GM19328 (cell line): ENCODE results near the gene HOXA6.

Experiments used
- ATAC-seq: cut with Tn5 transposase; IDR thresholded peaks from one replicate; pipeline ENCODE4 v1.9.1; 2021; ENCODE audit warnings: mild to moderate bottlenecking, moderate library complexity; ENCODE audit not compliant: unreplicated experiment

Gene HOXA6

GRCh38 chr7:27141137-27141922 is 6.2 kb downstream of the HOXA6 start:
- ATAC-seq, result no peak

- no peak for ATAC-seq
Measured at GRCh38 chr7:27140126-27140857, 7.3 kb downstream of the HOXA6 start.

DNA sequence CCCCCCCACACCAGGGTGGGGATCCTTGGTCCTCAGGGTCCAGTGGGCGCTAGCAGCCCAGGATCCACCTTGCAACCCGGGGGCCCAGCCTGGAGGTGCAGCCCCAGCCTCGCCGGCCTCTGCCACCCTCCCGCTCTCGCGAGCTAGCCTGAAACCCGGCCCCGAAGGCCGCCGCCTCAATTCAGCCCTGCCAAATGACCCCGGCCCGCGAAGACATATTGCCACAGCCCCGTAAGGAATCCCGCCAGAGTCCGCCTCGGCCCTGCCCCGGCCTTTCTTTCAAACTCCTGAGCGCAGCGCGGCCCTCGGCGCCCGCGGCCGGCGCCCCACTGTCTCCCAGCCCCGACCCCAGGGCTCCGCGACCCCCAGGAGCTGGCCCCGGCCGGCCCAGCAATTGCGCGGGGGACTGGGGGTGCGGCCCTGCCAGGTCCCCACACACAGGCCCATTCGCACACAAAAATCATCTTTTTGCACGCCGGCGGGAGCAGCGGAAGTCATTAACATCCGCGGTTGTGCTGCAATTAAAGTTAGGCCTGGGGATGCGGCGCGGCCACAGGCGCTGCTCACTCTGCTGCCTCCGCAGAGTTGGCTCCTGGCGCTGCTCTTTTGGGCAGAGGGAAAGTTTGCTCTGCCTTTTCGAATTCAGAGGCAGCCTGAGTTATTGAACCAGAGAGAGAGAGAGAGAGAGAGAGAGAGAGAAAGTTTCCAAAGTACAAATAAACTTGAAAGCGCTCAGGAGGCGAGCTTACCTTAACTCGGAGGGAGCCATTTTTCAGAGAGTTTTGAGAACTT is 8.0 kb downstream of the HOXA6 start:
- ATAC-seq, result no peak

DNA sequence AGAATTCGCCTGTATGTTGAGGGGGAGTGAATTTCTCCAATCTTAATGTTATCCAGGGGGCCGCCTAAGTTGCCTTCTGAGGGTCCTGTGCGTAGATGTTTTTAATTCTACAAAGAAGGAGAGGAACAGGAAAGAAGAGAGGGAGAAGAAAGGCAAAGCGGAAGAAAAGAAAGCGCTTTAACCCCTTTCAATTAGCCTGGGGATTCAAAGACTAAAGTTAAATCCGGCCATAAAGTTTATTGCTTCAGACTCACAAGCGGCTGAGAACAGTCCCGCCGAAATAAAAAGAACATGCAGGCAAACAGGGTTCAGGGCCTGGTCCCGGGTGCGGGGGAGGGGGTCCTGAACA is 8.6 kb downstream of the HOXA6 start:
- ATAC-seq, result no peak

DNA sequence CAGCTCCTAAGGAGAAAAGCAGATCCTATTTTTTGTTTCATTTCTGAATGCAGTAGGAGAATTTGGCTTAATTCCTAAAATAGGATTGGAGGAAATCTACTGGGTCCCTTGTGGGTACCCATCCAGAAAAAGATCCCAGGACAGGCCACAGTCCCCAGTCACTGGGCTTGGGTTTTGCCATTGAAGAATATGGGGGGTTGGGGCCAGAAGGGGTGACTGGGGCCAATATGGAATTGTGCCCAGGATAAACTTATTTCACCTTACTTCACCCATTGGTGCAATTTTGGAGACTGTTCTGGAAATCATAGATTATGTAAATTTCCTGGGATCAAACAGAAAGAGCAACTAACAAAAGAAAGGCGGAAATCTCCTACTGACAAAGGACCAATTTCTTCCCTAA is 9.1 kb downstream of the HOXA6 start:
- ATAC-seq, result no peak

DNA sequence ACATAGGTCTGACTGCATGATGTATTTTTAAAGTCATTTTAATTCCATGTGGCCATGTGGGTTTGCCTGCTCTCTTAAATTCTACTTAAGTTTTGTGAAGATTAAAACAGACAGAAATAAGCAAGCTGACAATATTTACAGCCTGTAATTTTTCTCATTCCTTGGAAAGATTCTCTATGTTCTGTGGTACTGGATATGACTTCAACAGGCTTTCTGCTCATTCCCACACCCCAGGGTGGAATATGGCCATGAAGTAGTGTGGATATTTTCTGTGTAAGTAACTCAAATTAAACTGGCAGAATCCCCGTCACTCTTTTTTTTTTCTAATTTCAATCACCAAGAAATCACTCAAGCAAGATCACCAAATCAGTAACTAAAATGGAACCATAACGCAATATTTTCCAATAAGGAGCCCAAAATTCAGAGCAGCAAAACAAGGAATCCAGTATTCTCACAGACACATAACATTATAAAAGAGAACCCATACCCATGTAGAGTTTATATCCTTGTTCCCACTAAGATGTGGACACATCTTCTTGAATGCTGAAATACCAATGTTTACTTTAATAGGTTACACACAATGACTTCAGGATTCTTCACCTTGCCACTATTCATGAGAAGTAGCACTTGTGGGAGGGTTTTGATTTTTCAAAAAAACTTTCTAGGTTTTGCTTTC is 9.8 kb downstream of the HOXA6 start:
- no peak for ATAC-seq

DNA sequence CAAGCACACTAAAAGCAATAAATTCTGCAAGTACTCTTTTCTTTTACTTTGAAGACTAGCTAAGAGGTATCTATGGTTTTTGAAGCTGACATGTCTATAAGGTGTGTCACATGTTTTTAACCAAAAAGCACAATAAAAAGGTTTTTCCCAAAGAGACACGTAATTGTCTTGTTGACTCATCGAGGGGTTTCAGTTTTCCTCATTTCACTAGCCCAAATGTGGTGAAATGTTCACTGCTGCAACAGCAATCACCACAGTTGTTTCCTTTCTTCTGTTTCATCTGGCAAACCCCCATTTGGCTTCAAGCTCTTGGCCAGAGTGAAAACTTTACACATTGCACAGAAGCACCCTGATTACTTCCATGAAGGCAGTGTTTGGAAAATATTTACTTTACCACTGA is 13.2 kb downstream of the HOXA6 start:
- ATAC-seq, result no peak

DNA sequence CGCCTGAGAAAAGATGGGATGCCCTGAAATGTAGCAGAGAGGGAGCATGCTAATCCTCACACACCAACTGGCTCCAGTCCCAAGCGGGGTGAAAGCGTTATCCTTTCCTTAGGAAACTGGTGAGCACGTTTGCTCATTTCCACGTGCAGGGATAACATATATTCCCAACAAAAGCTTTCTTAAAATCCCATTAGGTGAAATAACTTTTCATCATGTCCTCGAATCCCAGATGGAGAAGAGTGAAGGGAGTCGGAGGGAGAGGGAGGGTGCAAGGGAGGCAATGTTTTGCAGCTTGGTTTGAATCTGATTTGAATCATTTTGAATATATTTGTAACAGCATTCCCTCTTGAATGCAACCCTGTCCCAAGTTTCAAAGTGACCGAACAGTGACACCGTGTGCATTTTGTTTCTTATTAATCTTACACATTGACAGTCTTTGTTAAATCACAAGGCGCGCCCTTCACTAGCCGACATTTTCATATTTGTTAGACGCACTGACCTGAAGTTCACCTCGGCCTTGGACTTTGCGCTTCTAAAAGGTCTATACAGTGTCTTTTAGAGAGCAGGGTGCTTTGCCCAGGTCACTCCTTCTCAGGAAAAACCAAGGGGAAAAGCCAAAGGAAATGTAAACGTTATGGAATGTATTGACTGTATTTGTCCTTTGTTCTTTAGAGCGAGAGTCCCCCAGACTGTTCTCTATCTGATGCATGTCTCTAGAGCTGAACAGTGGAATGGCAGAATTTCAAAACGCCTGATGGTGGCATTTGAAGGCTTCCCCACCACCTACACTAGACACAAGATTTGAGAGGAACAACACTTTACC is 14.0 kb downstream of the HOXA6 start:
- no peak for ATAC-seq

- no peak for ATAC-seq
Measured at GRCh38 chr7:27132978-27133377, 14.6 kb downstream of the HOXA6 start.

DNA sequence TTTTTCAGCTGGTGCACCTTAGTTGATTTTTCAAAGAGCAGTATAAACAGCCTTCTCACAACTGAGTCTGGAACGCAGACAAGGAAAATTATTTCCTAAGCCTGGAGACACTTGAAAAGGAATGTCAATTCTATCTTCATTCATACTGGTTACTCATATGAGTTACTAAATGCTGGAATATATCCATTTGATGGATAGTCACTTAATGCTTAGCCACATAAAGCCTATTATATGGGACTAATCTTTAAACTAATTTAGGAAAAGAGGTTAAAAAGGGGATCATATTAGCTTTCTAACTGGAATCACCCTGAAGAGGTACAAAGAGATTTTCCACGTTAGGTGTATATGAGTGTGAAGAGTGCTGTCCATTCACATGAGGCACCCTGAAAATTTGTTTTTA is 15.4 kb downstream of the HOXA6 start:
- no peak for ATAC-seq

- ATAC-seq, result no peak
Measured at GRCh38 chr7:27131390-27131819, 16.2 kb downstream of the HOXA6 start.

- no peak for ATAC-seq
Measured at GRCh38 chr7:27130540-27131389, 16.8 kb downstream of the HOXA6 start, which contains the start of gene HOXA4. Gene HOXA4, minus strand, starts transcription at chr7:27130757. Its CDS starts 24 bp downstream, at chr7:27130733.

- ATAC-seq, result no peak
Measured at GRCh38 chr7:27129729-27130539, 17.6 kb downstream of the HOXA6 start.

GRCh38 chr7:27128776-27129728 is 18.5 kb downstream of the HOXA6 start:
- no peak for ATAC-seq

GRCh38 chr7:27128034-27128433 is 19.5 kb downstream of the HOXA6 start:
- no peak for ATAC-seq

DNA sequence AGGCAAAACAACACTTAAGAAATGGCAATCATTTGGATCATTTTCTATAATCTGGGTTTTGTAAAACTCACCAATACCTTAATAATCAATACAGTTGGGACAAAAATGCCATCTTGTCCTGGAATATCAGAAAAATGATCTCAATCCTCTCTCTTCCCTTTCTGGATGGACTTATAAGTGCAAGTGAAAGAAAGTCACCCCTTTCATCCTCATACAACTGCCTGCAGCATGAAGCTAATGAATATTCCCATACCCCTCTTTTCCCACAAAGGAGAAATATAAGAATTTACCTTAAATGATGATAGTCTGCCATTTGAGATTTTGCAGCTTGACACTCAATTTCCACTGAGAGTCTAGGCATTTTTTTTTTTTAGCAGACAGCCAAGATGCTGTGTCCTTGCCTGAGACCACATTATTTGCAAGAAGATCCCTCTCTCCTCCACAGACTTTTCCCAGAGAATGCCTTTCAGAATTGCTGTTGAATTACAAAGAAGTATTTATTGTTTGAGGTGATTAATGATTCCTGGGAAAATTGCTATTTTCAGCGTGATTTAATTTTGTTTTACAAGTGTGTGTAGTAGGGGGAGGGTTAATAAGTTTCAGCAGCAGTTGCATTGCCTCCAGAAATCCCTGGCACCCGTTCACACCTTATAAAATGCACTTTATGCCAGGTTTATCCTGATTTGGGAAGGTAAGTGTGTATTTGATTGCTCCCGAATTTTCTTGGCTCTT is 20.8 kb downstream of the HOXA6 start:
- no peak for ATAC-seq

- no peak for ATAC-seq
Measured at GRCh38 chr7:27125986-27126394, 21.6 kb downstream of the HOXA6 start.
